GM12873 (cell line): ENCODE data around the gene GLB1L2.

Experiments
- TF ChIP-seq, protein P1 (sequence below): IDR thresholded peaks from 2 replicates; pipeline ENCODE4 v1.5.1; 2012; ENCODE audit warnings: low read depth, mild to moderate bottlenecking, moderate library complexity, low read length, control low read depth; ENCODE audit not compliant: insufficient read depth; ENCODE audit errors: missing control alignments

Gene GLB1L2

GRCh38 chr11:134413826-134414731, 82.3 kb downstream of the GLB1L2 start:
- TF ChIP-seq, protein P1, sequence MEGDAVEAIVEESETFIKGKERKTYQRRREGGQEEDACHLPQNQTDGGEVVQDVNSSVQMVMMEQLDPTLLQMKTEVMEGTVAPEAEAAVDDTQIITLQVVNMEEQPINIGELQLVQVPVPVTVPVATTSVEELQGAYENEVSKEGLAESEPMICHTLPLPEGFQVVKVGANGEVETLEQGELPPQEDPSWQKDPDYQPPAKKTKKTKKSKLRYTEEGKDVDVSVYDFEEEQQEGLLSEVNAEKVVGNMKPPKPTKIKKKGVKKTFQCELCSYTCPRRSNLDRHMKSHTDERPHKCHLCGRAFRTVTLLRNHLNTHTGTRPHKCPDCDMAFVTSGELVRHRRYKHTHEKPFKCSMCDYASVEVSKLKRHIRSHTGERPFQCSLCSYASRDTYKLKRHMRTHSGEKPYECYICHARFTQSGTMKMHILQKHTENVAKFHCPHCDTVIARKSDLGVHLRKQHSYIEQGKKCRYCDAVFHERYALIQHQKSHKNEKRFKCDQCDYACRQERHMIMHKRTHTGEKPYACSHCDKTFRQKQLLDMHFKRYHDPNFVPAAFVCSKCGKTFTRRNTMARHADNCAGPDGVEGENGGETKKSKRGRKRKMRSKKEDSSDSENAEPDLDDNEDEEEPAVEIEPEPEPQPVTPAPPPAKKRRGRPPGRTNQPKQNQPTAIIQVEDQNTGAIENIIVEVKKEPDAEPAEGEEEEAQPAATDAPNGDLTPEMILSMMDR: no peak

- TF ChIP-seq, protein P1: no peak
Observed at GRCh38 chr11:134414766-134415765, 83.3 kb downstream of the GLB1L2 start.

GRCh38 chr11:134416726-134417125, 84.9 kb downstream of the GLB1L2 start:
- TF ChIP-seq, protein P1: no peak

DNA sequence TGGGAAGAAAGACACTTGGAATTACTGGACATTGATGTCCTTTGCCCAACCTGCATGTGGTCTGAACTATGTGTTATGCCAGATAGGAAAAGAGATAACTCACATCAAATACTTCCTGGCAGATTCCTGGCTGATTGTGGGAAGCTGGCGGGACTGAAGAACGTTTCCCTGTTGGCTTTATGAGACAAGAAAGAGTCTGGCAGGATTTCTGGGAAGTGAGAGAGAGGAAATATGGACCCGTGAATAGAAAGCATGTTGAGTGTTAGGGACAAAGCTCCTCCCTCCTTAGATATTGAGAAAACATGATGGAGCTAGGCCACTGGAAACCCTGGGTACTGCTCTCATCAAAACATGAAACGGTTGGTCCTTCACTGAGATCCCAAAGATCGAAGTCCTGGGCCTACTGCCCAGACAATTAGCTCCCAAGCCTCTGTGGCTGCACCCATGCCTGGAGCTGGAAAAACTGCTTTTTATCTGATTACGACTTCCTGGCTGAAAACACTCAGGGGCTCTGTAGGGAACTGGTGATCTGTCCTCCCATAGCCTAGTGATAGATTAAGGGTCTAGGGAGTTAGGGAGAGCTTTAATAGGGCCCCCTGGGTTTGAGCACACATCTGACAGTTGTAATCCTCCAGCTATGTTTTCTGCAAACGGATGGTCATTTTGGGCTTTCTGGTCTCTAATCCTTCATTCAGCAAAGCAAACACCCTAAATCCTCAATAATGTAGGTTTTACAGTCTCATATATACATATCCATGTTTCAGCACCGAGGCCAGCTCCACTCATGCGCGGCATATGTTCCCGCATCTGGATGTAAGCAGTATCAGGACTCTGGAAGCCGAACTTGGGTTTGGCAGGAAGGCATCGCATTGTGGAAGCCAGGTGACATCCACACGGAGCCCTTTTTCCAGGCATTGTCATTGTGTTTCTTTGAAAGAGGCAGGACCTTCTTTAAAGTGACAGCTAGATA, 86.4 kb downstream of the GLB1L2 start:
- TF ChIP-seq, protein P1: no peak

GRCh38 chr11:134423106-134423505, 91.3 kb downstream of the GLB1L2 start:
- TF ChIP-seq, protein P1: no peak

DNA sequence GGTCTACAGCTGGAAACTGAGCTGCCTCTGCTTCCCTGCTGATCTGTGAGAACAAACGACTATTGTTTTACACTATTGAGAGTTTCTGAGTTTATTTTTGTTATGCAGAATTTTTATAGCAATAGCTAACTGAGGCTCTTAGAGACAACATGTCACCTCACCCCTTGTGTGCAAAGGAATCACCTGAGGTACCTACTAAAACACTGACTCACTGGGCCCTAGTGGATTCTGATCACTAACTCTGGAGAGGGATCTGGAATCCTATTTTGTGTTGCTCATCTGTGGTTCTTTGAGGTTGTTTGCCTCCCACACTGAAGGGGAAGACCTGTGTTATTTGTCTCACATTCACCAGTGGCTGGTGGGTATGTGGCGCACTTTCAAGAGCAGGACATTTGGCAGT, 93.6 kb downstream of the GLB1L2 start:
- TF ChIP-seq, protein P1: no peak
